Breast epithelium (tissue), 4 donors: ENCODE measurements around the gene CAPN9. TPM values are rescaled to one million over a fixed set of nuclear protein-coding genes. Genes with fewer than 3 reads are reported as not detected.

Experiments used
- DNase-seq, 2 donors: peaks; one replicate each; pipeline ENCODE4 v3.0.0-alpha.2; 2019; ENCODE audit warnings: low spot score in 2 of 2
- H3K27ac ChIP-seq, 2 donors: fragments of 200-600 bp; sonication (generic) in 1 of 2; one replicate each; pipeline ENCODE4 v1.5.1; 2016 to 2019; ENCODE audit warnings: mild to moderate bottlenecking in 1 of 2
- H3K27me3 ChIP-seq, 2 donors: fragments of 200-600 bp; sonication (generic) in 1 of 2; one replicate each; pipeline versions ENCODE4 v1.5.1 to v1.6.0; 2017 to 2019; ENCODE audit warnings: control low read depth in 1 of 2, mild to moderate bottlenecking in 1 of 2
- H3K36me3 ChIP-seq: fragments of 200-600 bp; one replicate; pipeline ENCODE4 v1.5.1; 2019
- H3K4me1 ChIP-seq, 2 donors: fragments of 200-600 bp; sonication (generic); one replicate each; pipeline ENCODE4 v1.5.1; 2016 to 2019; ENCODE audit warnings: control low read depth in 1 of 2
- H3K4me3 ChIP-seq, 3 donors: fragments of 200-600 bp; sonication (generic); 1 replicate in 2 of 3; 2 replicates in 1 of 3; pipeline ENCODE4 v1.5.1; 2016 to 2019; ENCODE audit warnings: mild to moderate bottlenecking in 3 of 3, moderate library complexity in 2 of 3
- H3K9me3 ChIP-seq, 2 donors: fragments of 200-600 bp; sonication (generic) in 1 of 2; one replicate each; pipeline ENCODE4 v1.5.1; 2016 to 2019; ENCODE audit warnings: control low read depth in 1 of 2
- POLR2A ChIP-seq: fragments of 450-650 bp; IDR thresholded peaks from one replicate; pipeline ENCODE4 v1.6.1; 2016; ENCODE audit warnings: antibody characterized with exemption, mild to moderate bottlenecking, moderate library complexity
- POLR2AphosphoS5 ChIP-seq, 3 donors: sonication (generic); formaldehyde crosslinking; IDR thresholded peaks; one replicate each; pipeline ENCODE4 v1.6.1; 2017; ENCODE audit warnings: antibody characterized with exemption in 3 of 3
- intact Hi-C: fragments of 100-400 bp; cut with DNase I; formaldehyde crosslinking; loops from one replicate; pipeline ENCODE4 v1.15.1; 2023; ENCODE audit warnings: low total_unique reads
- total RNA-seq, 3 donors: library from RNA; depleted of rRNA; stranded (reverse); fragments of >200 nt; gene quantifications; one replicate each; pipeline ENCODE4 v1.1.0, GENCODE V29; 2016
- TF ChIP-seq, protein P1 (sequence below), 3 donors: fragments of 450-650 bp; IDR thresholded peaks; one replicate each; pipeline ENCODE4 v1.5.1; 2016 to 2017; ENCODE audit warnings: antibody characterized with exemption in 3 of 3, mild to moderate bottlenecking in 3 of 3, moderate library complexity in 3 of 3

The CAPN9 gene
- total RNA-seq, 3 donors from 2014 or later, result 2.3 TPM; not detected in 2

DNA sequence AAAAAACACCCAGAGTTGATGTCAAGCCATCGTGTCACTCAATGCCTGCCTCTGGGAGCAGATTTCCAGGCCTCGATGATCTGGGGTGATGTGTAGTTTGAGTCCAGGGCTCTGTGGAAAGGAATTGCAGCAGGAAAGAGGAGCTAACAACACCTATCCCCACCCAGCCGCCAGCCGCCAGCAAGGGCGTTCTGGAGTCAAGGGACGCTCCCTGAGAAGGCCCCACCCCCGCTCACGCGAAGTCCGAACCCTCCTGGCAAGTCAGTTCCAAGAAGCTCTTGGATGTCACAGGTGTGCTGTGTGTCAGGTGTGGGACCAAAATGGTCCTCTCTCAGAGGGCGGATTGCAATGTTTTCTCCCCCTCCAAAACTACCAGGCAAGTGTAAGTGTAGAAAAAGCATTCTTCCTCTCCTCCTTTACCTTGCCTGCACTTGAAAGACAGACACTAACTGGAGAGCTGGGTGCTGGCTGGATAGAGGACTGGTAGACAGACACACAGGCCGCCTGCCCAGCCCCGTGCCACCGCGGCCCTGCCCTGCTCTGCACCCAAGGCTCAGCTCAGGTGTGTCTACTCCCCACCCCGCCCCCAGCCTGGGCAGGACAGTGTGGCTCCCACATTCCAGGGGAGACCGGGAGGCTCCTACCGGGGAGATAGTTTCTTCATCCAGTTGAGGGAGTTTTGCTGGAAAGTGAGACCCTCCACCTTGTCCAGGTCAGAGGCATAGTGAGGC lies 41.7 kb upstream of the CAPN9 start:
- TF ChIP-seq POLR2A (no peak), POLR2AphosphoS5 (IDR thresholded peaks at IDR 0.05) (no peak)
- TF ChIP-seq, protein P1, sequence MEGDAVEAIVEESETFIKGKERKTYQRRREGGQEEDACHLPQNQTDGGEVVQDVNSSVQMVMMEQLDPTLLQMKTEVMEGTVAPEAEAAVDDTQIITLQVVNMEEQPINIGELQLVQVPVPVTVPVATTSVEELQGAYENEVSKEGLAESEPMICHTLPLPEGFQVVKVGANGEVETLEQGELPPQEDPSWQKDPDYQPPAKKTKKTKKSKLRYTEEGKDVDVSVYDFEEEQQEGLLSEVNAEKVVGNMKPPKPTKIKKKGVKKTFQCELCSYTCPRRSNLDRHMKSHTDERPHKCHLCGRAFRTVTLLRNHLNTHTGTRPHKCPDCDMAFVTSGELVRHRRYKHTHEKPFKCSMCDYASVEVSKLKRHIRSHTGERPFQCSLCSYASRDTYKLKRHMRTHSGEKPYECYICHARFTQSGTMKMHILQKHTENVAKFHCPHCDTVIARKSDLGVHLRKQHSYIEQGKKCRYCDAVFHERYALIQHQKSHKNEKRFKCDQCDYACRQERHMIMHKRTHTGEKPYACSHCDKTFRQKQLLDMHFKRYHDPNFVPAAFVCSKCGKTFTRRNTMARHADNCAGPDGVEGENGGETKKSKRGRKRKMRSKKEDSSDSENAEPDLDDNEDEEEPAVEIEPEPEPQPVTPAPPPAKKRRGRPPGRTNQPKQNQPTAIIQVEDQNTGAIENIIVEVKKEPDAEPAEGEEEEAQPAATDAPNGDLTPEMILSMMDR (IDR thresholded peaks at IDR 0.05), result no peak
- intact Hi-C loops, result no loop called here
- DNase-seq, result no peak
- H3K4me1 ChIP-seq, result no peaks in the 10 kb centered on the region
- no peaks in the 10 kb centered on the region for H3K9me3 ChIP-seq
- no peaks in the 10 kb centered on the region for H3K27me3 ChIP-seq
- no peak overlapping the region for H3K4me3 ChIP-seq
- H3K27ac ChIP-seq, result no peak overlapping the region
- H3K36me3 ChIP-seq, result no peaks in the 10 kb centered on the region

DNA sequence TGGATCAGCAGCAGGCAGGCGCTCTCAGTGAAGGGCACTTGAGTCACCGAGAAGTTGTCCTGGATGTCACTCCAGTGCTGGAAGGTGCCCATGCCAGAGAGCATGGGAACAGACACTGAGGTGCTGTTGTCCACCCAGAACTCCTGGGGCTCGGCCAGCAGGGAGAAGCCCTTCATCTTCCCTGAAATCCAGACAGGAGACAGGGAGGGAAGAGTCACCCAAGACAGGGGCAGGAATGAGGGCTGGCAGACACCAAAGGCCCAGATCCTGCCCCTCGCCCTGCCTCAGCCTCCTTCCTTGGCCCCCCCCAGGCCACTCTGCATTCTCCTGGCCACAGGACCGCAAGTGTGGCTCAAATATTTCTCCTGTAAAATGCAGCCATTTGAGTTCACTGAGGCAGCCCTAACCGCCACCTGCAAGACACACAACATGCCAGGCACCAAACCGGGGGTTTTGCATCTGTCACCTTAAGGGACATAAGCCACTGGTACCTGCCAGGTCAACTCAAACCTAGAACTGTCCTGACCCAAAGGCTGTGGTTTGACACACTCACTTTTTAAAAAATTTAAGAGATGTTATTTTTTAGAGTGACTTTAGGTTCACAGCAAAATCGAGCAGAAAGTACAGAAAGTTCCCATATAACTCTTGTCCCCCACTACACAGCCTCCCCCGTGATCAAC lies 41.0 kb upstream of the CAPN9 start:
- Histone ChIP-seq H3K4me3 (no peak overlapping the region), H3K27ac (no peak overlapping the region), H3K9me3 (no peaks in the 10 kb centered on the region), H3K27me3 (no peaks in the 10 kb centered on the region), H3K36me3 (no peaks in the 10 kb centered on the region), H3K4me1 (no peaks in the 10 kb centered on the region)
- DNase-seq, result no peak
- intact Hi-C loops, result no loop called here
- TF ChIP-seq POLR2AphosphoS5 (IDR thresholded peaks at IDR 0.05), result no peak
- TF ChIP-seq POLR2A, result no peak
- TF ChIP-seq, protein P1 (IDR thresholded peaks at IDR 0.05), result no peak

DNA sequence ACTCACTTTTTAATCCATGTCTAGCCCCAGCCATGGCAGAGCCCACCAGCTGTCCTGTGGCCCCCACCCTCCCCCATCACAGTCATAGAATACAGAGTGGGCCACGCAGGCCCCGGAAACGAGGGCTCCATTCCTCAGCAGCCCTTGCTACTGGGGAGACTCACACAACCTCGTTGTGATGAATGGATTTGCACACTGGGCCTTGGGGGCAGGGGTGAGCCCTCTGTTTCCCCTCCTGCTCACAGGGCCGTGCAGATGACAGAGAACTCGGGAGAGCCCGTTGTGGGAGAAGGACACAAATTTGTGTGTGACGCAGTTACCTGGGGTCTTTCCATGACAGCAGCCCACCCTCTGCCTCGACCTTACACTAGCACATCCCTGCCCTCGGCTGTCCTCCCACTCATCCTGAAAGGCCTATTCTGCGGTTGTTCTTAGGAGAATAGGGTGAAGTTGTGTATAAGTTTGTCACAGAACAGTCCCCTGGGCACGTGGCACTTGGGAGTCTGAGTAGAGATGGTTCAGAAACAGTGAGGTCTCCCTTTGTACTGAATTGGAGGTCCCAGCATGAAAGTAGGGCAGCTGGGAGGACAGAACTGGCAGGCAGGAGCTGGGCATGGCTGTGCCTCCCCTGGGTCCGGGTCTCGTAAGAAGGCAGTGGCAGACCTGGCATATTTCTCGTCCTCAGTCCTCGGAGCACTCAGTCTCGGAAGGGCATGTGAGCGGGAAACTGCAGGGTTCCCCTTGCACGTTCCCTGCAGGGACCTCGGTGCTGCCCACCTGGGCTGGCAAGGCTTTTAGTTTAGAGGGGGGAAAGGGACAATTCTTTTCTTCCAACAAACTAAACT lies 40.1 kb upstream of the CAPN9 start:
- Histone ChIP-seq H3K27me3 (no peaks in the 10 kb centered on the region), H3K36me3 (no peaks in the 10 kb centered on the region), H3K4me1 (no peaks in the 10 kb centered on the region), H3K27ac (no peak overlapping the region), H3K4me3 (no peak overlapping the region), H3K9me3 (no peaks in the 10 kb centered on the region)
- TF ChIP-seq POLR2A, result no peak
- TF ChIP-seq, protein P1 (IDR thresholded peaks at IDR 0.05), result no peak
- no peak for TF ChIP-seq POLR2AphosphoS5 (IDR thresholded peaks at IDR 0.05)
- intact Hi-C loops, result no loop called here
- DNase-seq, result no peak

DNA sequence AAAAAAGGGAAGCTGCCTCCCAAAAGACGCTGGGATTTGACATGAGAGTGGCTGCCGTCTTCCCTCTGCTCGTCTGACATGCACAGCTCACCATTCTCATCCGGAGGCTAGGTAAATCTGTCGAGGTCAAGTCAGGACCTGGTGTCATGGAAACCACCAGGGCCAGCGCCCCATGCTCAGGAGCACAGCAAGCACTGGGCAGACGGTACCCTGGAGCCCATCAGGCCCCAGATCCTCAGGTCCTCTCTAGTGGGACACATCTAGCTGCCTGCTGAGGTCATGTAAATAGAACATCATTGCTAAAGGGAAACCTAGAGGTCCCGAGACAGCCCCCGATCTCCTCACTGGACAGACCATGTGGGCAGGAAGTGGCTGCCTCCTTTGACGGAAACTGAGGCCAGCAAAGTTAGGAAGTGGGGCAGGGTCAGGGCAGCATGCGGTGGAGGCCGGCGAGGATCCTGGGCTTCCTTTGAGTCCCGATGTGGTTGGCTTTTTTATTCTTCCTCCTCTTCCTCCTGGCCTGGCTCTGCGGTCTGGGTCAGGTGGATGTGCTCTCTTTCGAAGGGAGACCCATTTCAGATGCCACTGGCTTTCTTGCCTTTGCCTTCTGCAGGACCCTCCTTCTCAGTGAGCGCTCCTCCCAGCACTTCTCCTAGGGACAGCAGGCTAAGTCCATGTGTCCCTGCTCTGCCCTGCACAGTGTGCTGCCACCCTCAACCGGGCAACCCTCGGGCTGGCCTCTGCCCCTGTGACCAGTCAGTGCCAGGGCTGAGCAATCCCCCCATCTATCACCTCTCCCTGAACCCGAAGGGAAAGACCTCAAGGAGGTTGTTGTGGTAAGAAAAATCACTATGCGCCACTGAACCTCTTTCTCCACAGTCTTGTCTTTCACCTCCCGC lies 39.2 kb upstream of the CAPN9 start:
- Histone ChIP-seq H3K27ac (no peak overlapping the region), H3K4me1 (no peaks in the 10 kb centered on the region), H3K9me3 (no peaks in the 10 kb centered on the region), H3K36me3 (no peaks in the 10 kb centered on the region), H3K27me3 (no peaks in the 10 kb centered on the region), H3K4me3 (no peak overlapping the region)
- intact Hi-C loops, result no loop called here
- no peak for DNase-seq
- TF ChIP-seq POLR2A, result no peak
- TF ChIP-seq, protein P1 (IDR thresholded peaks at IDR 0.05), result no peak
- no peak for TF ChIP-seq POLR2AphosphoS5 (IDR thresholded peaks at IDR 0.05)
